ENCODE data around the gene CTNND2. TPM values are rescaled to one million over a fixed set of nuclear protein-coding genes. Genes with fewer than 3 reads are reported as not detected.

CTNND2 gene
- total RNA-seq, 4 donors from 2014 or later: 0.18 to 14.9 (median 0.47) TPM; not detected in 1

- no peaks in the 10 kb centered on the region for H3K36me3 ChIP-seq
- no peak overlapping the region for H3K27ac ChIP-seq
- no peaks in the 10 kb centered on the region for H3K9me3 ChIP-seq
- no peak for DNase-seq
- H3K27me3 ChIP-seq: no peaks in the 10 kb centered on the region
- H3K4me3 ChIP-seq: no peak overlapping the region
- TF ChIP-seq CTCF (IDR thresholded peaks at IDR 0.05) (no peak), POLR2A (IDR thresholded peaks at IDR 0.05) (no peak)
- no peaks in the 10 kb centered on the region for H3K4me1 ChIP-seq
These were observed 820.1 kb downstream of the CTNND2 start for GRCh38 chr5:11084111-11084510.

GRCh38 chr5:11082404-11082945 lies 821.8 kb downstream of the CTNND2 start:
- H3K27me3 ChIP-seq: no peaks in the 10 kb centered on the region
- no peak overlapping the region for H3K4me3 ChIP-seq
- no peaks in the 10 kb centered on the region for H3K4me1 ChIP-seq
- no peaks in the 10 kb centered on the region for H3K36me3 ChIP-seq
- H3K27ac ChIP-seq: no peak overlapping the region
- no peaks in the 10 kb centered on the region for H3K9me3 ChIP-seq
- DNase-seq: no peak
- TF ChIP-seq POLR2A (IDR thresholded peaks at IDR 0.05) (no peak), CTCF (IDR thresholded peaks at IDR 0.05) (no peak)

- no peaks in the 10 kb centered on the region for H3K9me3 ChIP-seq
- H3K4me3 ChIP-seq: no peak overlapping the region
- no peaks in the 10 kb centered on the region for H3K4me1 ChIP-seq
- TF ChIP-seq POLR2A (IDR thresholded peaks at IDR 0.05) (no peak), CTCF (IDR thresholded peaks at IDR 0.05) (no peak)
- no peaks in the 10 kb centered on the region for H3K36me3 ChIP-seq
- no peaks in the 10 kb centered on the region for H3K27me3 ChIP-seq
- no peak for DNase-seq
- no peak overlapping the region for H3K27ac ChIP-seq
These were observed 827.2 kb downstream of the CTNND2 start for GRCh38 chr5:11076945-11077613.

- no peaks in the 10 kb centered on the region for H3K27me3 ChIP-seq
- no peaks in the 10 kb centered on the region for H3K4me1 ChIP-seq
- no peak for TF ChIP-seq POLR2A (IDR thresholded peaks at IDR 0.05)
- no peak for TF ChIP-seq CTCF (IDR thresholded peaks at IDR 0.05)
- no peaks in the 10 kb centered on the region for H3K36me3 ChIP-seq
- DNase-seq: no peak
- no peak overlapping the region for H3K27ac ChIP-seq
- H3K4me3 ChIP-seq: no peak overlapping the region
- no peaks in the 10 kb centered on the region for H3K9me3 ChIP-seq
These were observed 829.0 kb downstream of the CTNND2 start for GRCh38 chr5:11075035-11075805.

GRCh38 chr5:11072568-11072967 lies 831.7 kb downstream of the CTNND2 start:
- Histone ChIP-seq H3K4me3 (no peak overlapping the region), H3K4me1 (no peaks in the 10 kb centered on the region), H3K27ac (no peak overlapping the region), H3K27me3 (no peaks in the 10 kb centered on the region), H3K9me3 (no peaks in the 10 kb centered on the region), H3K36me3 (no peaks in the 10 kb centered on the region)
- TF ChIP-seq POLR2A (IDR thresholded peaks at IDR 0.05) (no peak), CTCF (IDR thresholded peaks at IDR 0.05) (no peak)
- no peak for DNase-seq

Data from Peyer's patch (tissue), 4 donors.